Left renal pelvis (tissue), 4 donors: ENCODE data around the gene ETF1. TPM values are rescaled to one million over a fixed set of nuclear protein-coding genes. Genes with fewer than 3 reads are reported as not detected.

Experiments
- DNase-seq, 4 donors: peaks; one replicate each; pipeline ENCODE4 v3.0.0-alpha.2; 2013; ENCODE audit warnings: low read depth in 4 of 4, low spot score in 3 of 4
- polyA plus RNA-seq, 4 donors: library from polyadenylated mRNA; unstranded; fragments of 120-200 nt; gene quantifications; one replicate each; pipeline ENCODE4 v1.2.1, GENCODE V29; 2013; ENCODE audit not compliant: insufficient read length in 4 of 4

Gene ETF1
- polyA plus RNA-seq = 10 to 100 TPM; 54.1 to 82.0 (median 79.6) TPM

DNA sequence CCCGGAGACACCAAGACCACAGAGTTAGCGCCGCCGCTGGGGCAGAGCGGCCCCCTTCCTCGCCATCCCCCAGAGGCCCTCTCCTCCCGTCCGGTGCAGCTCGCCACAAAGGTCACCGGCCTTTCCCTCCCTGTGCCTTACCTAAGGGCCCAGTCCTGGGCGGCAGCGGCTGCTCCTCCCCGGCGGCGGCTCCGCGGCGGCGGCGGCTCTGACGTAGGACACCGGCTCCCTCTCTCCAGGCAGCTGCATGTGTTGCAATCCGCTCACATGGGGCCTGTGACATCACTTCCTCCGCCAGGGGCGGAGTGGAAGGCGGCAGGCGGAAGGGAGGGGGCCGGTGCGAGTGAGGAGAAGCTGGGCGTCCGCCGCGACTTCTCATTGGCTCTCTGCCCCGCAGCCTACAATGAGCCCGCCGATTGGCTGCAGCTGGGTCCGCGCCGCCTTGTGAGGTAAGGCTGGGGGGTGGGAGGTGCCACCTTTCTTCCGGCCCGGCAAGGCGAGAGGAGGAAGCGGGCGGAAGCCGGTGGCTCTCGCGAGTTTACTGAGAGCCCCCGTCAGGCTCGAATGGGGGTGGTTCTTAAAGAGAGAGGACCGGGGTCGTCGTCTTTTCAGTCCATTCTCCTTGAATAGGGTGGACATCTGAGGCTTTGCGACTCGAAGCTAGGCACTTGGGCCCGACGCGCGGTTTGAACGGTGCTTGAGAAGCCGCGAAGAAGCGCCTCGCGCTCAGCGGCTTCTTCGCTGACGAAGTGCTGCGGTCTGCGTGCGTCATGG is at the start of gene ETF1:
Gene ETF1, minus strand, starts transcription at position 281 of the 774 bp plus-strand sequence. CDS start 318 bp downstream, outside the sequence.
- DNase-seq = peak; percentile 97 to 99 (median 99)

DNA sequence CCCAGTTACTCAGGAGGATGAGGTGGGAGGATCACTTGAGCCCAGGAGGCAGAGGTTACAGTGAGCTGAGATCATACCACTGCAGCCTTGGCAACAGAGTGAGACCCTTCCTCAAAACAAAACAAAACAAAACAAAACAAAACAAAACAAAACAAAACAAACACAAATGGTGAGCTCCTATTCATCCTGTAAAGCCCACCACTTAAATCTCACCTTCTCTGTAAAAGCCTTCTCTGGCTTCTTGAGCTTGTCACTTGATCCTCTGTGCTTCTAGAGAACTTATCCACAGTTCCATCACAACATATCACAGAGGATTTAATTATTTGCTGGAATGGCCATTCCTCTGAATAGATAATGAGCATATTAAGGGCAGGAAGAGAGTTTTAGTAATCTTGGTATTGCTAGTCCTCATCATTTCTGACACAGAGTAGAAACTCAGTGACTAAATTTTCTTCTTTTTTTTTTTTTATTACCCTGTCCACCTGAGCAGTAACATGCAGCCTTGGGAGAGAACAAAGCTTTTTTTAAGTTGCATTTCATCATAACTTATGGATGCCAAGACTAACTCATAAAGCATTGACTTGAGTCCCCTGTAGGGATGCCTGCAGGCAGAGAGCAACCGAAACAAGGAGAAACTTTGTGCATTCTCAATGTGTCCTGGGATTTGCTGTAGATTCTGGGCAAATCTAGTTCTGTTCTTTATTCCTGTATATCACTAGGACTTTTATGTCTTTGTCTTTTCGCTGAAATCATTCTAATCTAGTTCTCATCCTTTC is 45.2 kb upstream of the ETF1 start:
- no peak for DNase-seq

DNA sequence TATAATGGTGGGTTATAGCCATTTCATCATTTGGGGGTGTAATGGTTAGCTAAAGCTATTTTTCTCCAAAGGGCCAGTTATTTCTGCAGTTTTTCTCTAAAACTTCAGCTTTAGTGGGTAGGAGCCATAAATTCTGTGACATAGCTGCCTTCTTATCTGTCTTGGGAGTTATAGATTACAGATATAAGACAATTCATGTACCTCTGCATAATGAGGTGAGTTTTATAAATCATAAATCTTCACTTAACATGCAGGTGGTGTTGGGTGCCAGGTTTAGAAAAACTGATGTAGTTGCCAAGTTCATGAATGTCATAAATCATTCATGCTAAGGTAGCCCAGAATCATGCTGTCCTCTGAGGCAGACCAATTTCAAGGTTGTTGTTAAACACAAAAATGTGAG is 42.1 kb upstream of the ETF1 start:
- no peak for DNase-seq

DNA sequence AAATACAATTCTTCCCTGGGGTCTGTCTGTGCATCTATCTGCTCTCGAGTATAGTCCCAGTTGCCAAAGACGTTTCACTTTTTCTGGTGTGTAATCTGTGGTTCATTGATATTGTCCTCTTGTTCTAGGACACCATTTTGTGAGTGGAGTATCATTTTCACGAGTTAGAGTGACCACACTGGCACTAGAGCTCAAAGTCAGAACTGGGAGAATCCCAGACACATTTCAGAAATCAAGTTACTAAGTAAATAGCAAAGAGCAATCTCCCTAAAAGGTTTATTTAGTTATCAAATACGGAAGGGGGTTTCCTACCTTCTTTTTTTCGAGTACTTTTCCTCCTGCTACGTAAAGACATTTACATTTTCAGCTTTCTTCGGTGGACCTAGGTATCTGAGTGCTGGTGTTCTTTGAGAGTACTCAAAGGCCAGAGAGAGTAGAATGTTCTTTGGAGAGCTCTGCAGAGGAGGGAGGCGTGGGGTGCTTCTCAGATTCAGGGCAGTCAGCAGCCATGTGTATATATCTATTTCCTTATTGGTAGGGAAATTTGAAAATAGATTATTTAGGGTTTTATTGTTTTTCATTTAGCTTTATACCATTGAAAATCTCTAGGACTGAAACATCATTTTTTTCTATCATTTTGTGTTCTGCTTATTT is 41.1 kb upstream of the ETF1 start:
- no peak for DNase-seq

DNA sequence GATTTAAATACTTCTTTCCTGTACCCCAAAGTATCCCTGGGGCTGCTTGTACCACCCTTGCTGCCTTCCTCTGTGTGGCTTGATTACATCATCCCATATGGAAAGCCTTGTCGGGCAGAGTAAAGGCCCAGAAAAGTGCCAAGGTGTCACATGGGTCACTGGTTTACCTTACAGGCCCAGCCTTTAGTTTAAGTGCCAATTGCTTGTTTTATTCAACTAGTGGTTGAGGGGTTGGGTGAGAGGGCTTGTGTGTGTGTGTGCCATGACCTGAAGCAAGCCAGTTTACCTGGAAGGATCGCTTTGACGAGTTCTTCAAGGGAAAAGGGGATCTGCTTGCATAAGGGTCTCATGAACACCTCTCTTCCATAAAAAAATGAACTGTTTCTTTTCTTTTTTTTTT is 39.9 kb upstream of the ETF1 start:
- no peak for DNase-seq

DNA sequence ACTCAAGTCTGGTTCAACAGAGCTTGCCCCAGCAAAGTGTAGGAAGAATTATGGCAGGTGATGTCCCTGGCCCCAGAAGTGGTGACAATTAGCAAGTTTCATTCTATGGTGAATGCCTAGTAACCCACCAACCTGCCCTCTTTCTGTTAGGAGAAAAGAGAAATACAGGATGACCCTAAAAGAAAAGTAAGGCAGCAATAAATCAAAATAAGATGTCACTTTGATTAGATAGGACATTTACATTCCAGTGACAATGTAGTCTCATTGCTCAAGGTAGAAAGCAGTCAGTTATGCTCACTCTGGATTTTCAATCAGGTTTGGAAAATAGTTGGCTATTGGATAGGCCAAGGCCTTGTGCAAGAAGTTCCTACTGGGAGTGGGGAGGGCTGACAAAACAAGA is 37.7 kb upstream of the ETF1 start:
- DNase-seq = no peak

DNA sequence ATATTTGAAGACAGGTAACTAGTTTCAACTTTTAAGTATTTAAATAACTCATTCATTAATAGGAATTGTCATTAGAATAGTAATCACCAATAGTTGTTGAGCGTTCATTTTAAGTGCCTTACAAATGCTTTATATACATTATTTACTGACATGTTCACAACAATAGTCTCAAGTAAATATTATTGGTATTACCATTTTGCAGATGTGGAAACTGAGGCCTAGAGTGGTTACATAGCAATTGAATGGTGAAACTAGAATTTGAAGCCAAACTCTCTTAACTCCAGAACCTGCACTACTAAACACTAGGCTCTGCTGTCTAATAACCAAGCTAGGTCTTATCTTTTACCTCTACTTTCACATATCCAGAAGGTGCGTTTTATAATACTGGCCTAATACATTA is 37.0 kb upstream of the ETF1 start:
- no peak for DNase-seq

DNA sequence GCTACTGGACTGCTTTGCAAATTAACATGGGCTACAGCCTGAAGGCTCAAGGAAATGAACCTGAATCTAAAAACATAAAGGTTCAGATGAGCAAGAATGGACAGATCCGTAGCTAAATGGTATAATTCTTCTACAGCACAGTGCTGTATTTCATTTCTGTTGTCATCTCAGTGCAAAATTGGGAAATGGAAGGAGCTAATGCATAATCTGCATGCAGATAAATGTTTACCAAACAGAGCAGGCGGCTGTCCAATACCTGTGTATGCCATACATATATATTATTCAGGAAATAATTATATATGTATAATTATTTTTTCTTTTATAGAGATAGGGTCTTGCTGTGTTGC is 36.5 kb upstream of the ETF1 start:
- no peak for DNase-seq

DNA sequence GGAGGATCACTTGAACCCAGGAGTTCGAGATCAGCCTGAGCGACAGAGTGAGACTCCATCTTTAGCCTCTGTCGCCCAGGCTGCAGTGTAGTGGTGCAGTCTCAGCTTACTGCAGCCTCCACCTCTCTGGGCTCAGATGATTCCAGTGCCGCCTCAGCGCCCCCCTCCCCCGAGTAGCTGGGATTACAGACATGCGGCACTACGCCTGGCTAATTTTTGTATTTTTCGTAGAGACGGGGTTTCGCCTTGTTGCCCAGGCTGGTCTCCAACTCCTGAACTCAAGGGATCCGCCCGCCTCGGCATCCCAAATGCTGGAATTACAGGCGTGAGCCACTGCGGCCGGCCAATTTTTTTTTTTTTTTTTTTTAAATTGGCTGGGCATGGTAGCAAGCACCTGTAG is 34.4 kb upstream of the ETF1 start:
- no peak for DNase-seq

DNA sequence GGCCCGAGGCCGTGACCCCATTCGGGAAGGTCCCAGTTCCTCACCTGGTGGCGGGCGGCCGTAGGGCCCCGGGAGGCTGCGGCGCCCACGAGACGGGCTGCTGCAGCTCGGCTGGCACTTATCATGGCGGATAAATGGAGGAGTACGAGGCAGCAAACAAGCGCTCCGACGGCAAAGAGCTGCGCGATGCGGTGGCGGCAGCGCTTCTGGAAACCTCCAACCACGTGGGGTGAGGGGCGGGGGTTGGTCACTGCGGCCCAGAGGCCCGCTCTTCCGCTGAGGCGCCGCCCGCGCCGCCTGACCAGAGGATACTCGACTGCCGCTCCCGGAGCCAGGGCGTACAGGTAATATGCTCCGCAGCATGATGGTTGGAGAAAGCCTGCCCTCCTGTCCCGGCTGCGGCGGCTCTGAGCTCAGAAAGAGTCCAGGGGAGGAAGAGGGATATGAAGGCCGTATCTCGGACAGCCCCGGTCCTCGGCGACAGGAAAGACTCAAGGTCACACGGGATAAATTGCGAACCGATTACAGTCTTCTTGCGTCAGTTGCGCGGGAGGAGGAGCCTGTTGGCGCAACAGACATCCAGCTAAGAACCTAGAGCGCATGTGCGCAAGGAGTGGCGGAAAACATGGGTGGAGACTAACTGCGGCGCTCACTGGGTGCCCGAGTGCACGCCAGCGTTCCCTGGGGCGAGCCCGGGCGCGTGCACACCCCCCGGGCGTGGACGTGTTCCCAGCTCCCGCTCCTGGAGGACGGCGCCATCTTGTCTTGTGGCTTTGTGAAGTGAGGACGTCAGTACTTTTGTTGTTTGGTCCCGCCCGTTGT is 32.4 kb upstream of the ETF1 start, which contains the start of gene HSPA9:
Gene HSPA9, minus strand, starts transcription at position 208 of the 822 bp plus-strand sequence. Its CDS starts 83 bp downstream, at position 125.
- peak; percentile 99 to 100 (median 99) for DNase-seq

DNA sequence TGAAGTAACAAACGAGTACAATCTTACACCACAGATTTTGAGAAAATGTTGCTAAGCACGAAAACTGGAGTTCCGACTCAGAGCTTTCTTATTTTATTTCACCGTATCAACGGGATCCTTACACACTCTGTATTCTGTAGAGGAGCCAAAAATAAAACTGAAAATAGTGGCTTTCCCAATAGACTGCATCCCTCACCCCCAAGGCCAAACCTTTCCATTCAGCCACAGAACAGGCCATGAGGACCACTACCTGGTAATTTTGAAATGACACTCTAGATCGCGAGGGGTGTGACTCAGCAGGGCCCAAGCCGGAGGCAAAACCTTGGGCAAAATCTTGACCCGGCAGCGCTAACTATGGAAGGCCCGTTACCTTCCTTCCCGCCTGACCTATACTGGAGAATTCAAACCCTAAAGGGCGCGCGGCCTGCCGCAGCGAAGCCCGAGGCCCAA is 31.7 kb upstream of the ETF1 start:
- DNase-seq = no peak

DNA sequence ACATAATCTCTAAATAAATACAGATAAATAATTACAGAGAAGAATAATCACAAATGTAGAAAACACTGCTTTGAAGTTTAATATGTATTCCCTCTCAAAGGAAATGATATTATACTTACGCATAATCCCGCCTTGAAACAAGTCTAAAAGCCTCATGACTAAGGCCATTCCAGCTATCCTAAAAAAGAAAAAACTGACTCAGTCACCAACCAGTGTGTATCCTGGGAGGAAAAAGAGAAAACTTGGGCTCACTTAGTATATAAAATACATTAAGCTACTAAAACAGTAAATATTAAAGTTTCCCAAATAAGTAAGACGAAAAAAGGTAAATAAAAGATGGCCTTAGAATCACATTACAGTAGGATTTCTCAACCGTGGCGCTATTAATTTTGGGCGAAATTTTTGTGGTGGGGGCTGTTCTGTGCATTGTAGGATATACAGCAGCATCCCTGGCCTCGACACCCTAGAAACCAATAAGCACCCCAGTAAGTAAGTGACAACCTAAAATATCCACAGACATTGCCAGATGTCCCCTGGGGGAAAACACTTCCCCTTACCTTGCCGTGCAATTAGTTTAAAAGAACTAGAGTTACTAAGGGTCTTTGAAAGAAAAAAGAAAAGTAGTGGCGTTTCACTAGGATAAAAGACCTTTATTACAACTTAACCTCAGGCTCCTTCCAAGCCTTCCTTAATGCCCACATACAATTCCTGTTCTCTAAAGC is 31.1 kb upstream of the ETF1 start:
- DNase-seq = no peak

DNA sequence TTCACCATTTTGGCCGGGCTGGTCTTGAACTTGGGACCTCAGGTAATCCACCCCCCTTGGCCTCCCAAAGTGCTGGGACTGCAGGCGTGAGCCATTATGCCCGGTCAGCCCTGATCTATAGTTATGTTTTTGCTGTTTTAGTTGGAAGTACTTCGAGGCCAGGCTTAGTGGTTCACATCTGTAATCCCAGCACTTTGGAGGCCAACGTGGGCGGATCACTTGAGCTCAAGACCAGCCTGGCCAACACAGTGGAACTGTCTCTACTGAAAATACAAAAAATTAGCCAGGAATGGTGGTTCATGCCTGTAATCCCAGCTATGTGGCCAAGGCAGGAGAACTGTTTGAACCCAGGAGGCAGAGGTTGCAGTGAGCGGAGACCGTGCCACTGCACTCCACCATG is 30.2 kb upstream of the ETF1 start:
- DNase-seq = no peak

DNA sequence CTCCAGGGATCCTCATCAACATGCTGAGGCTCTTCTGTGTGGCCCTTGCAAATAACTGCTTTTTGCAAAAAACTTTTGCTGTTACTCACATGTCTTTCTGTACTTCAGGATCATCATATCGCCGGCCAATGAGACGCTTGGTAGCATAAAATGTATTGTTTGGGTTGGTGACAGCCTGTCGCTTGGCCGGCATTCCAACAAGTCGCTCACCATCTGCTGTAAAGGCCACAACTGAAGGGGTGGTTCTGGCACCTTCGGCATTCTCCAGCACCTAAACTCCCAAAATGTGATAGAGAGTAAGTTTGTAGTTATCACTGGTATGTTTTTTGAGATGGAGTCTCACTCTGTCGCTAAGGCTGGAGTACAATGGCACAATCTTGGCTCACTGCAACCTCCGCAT is 27.8 kb upstream of the ETF1 start:
- no peak for DNase-seq

DNA sequence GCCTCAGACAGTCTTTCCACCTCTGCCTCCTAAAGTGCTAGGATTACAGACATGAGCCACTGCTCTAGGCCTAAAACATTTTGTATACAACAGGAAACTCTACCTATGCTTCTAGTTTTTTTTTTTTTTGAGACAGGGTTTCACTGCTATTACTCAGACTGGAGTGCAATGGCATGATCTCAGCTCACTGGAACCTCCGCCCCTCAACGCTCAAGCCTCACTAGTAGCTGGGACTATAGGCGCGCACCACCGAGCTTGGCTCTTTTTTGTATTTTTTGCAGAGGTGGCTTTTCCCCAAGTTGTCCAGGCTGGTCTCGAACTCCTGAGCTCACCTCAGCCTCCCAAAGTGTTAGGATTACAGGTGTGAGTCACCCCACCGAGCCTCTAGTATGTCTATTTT is 26.7 kb upstream of the ETF1 start:
- DNase-seq = no peak

DNA sequence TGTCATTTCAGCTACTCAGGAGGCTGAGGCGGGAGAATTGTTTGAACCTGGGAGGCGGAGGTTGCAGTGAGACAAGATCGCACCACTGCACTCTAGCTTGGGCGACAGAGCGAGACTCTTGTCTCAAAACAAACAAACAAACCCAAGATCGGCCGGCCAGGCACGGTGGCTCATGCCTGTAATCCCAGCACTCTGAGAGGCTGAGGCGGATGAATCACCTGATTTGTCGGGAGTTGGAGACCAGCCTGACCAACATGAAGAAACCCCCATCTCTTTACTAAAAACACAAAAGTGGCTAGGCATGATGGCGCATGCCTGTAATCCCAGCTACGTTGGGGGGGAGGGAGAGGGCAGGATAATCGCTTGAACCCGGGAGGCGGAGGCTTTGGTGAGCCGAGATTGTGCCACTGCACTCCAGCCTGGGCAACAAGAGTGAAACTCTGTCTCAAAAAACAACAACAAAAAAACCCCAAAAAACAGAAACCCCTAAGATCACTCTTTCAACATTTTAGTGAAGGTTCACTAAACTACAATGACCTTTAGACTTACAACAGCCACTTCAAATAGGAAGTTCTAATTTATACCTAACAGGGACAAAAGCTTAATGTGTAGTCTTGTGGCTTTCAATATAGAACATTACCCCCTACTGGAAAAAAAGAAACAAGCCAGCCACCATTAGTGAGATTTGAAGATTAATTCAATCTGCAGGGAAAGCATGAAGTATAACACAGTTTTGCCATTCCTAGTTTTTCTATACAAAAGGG is 25.2 kb upstream of the ETF1 start:
- DNase-seq = no peak

DNA sequence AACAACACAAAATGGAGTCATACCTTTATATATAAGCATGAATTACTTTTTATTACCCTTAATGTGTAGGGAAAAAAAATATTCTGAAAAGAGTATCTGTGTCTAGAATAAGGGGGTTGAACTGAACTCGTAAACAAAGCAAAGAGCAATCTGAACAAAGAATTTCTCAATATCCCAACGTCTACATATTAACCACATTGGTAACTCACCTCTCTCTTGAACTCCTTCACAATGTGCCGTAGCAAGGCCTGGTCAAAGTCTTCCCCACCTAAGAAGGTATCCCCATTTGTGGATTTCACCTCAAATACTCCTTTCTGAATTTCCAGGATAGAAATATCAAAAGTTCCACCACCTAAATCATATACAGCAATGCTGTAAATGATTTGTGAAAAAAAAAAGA is 23.8 kb upstream of the ETF1 start:
- DNase-seq = no peak

DNA sequence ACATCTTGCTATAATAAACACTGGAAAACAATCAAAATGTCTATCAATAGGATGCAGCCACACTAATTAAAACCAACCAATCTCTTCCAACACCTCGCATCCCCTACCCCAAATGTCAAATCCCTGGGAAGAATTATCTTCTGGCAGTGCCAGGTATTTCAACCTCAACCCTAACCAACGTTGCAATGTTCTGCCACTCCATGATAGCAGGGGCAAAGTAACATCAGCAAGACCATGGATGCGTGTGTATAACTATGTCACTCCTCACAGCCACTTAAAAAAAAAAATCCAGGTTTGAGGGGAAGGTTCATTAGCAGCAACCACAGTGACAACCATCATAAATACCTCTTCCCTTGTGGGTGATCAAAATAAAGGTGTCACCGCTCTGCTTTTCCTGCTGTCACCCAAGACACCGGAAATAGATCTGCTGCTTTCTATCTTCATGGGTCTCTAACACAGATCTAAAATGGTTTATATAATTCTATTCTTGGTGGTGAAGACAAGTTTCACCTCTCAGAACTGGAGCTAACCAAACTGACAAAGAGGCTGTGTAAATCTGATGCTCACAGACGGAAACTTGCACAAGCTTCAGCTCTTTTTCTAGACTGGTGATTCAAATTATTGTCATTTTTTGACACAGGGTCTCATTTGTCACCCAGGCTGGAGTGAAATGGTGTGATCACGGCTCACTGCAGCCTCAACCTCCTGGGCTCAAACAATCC is 22.2 kb upstream of the ETF1 start:
- DNase-seq = no peak

DNA sequence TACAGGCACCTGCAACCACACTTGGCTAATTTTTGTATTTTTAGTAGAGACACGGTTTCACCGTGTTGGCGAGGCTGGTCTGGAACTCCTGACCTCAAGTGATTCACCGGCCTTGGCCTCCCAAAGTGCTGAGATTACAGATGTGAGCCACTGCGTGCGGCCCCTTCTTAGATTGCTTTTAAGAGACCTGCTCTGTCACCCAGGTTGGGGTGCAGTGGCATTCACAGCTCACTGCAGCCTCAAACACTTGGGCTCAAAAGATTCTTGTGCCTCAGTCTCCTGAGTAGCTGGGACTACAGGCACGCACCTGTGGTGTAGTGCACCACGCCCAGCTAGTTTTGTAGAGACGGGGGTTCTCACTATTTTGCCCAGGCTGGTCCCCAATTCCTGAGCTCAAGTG is 21.2 kb upstream of the ETF1 start:
- DNase-seq = no peak
